Skeletal muscle tissue (tissue), 4 donors: Measurements from ENCODE around the gene MPHOSPH9. TPM values are rescaled to one million over a fixed set of nuclear protein-coding genes. Genes with fewer than 3 reads are reported as not detected.

Source experiments
- H3K27ac ChIP-seq: one replicate; pipeline ENCODE4 v1.7.0; 2013; ENCODE audit warnings: mild to moderate bottlenecking, low read depth, low read length, inconsistent platforms
- H3K27me3 ChIP-seq, 3 donors: one replicate each; pipeline ENCODE4 v1.7.0; 2013; ENCODE audit warnings: low read length in 3 of 3; ENCODE audit not compliant: control insufficient read depth in 3 of 3, insufficient read depth in 3 of 3
- H3K36me3 ChIP-seq, 3 donors: one replicate each; pipeline ENCODE4 v1.7.0; 2013; ENCODE audit warnings: low read length in 3 of 3; ENCODE audit not compliant: control insufficient read depth in 3 of 3, insufficient read depth in 3 of 3
- H3K4me1 ChIP-seq, 3 donors: one replicate each; pipeline ENCODE4 v1.7.0; 2013; ENCODE audit warnings: low read length in 3 of 3, mild to moderate bottlenecking in 3 of 3; ENCODE audit not compliant: control insufficient read depth in 3 of 3, insufficient read depth in 3 of 3
- H3K4me3 ChIP-seq, 3 donors: one replicate each; pipeline ENCODE4 v1.7.0; 2013; ENCODE audit warnings: low read length in 3 of 3
- H3K9ac ChIP-seq, 3 donors: one replicate each; pipeline ENCODE4 v1.7.0; 2013; ENCODE audit warnings: low read length in 3 of 3, mild to moderate bottlenecking in 3 of 3, moderate library complexity in 2 of 3, low read depth in 1 of 3
- H3K9me3 ChIP-seq, 3 donors: one replicate each; pipeline ENCODE4 v1.7.0; 2013; ENCODE audit warnings: low read length in 3 of 3; ENCODE audit not compliant: control insufficient read depth in 3 of 3
- total RNA-seq: library from RNA; depleted of rRNA; stranded (reverse); fragments of >200 nt; gene quantifications from one replicate; pipeline ENCODE4 v1.2.3, GENCODE V29; 2014
- donor health status: Osteomylitis.

Gene MPHOSPH9
- total RNA-seq, 1 donor from 2014 or later, result 44.9 TPM

DNA sequence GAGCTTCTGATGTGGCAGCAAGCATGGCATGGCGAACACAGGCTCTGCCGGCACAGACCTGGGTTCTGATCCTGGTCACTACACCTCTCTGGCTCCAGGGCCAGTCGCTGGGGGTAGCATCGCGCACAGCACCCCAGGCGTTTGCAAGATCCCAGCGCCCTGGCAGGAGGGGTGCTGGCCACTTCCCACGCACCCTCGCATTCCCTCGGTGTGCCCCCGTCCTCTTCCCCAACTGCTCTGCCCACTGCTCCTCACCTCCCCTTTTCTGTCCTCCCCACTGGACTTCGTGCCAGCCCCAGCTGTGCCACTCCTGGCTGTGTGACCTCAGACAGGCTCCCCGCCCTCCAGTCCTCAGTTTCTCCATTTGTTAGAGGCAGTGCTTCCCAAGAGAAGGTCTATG is 35.9 kb upstream of the MPHOSPH9 start:
- Histone ChIP-seq H3K36me3 (peaks cover 5 to 9% (median 6%) of the 10 kb centered on the region in 3 donors), H3K27ac (no peak overlapping the region), H3K4me3 (peak overlapping the region in 2 of 3 donors; percentile 6 to 48), H3K4me1 (peaks cover 30 to 38% (median 32%) of the 10 kb centered on the region in 3 donors), H3K9me3 (no peaks in the 10 kb centered on the region), H3K27me3 (no peaks in the 10 kb centered on the region), H3K9ac (peak overlapping the region in 2 of 3 donors; percentile 32 to 54)

DNA sequence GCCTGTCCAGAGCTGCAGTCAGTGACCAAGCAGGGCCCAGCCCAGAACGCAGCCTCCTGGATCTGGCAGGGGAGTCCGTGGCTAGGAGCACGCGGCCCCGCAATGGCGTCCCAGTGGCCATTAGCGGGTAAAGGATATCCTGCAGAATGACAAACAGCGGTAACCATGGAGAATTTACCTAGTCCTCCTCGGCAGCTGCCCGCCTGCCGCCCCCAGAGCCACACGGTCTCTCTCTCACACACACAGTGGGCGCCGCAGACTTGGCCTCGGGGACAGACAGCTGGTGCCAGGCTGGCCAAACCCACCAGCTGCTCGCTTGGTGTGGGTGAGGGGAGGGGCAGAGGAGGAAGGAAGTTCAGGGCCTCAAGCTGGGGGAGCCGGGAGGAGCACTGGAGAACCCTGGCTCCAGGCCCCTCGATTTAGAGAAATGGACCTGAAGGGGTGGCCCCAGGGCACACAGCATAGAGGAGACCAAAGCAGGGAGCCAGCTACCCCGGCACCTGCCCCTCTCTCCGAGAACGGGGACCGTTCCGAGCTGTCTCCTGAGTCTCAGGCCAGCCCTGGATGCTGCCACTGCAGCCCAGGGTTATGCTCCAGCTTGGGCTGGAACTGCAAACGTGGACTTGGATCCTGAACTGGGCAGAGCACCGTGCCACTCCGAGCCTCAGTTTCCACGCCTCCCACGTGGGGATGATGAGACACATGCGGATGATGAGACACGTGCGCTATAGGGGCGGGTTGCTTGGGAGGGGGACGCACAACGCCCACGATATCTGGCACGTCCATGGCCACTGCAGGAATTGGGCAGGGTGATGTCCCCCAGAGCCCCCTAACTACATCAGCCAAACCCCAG is 35.3 kb upstream of the MPHOSPH9 start:
- peaks cover 30 to 38% (median 32%) of the 10 kb centered on the region in 3 donors for H3K4me1 ChIP-seq
- H3K9ac ChIP-seq, result peak overlapping the region; percentile 32 to 57 (median 54)
- H3K27ac ChIP-seq, result peak overlapping the region; percentile 65
- no peaks in the 10 kb centered on the region for H3K27me3 ChIP-seq
- peak overlapping the region; percentile 48 to 60 (median 56) for H3K4me3 ChIP-seq
- no peaks in the 10 kb centered on the region for H3K9me3 ChIP-seq
- H3K36me3 ChIP-seq, result peaks cover 6 to 10% (median 8%) of the 10 kb centered on the region in 3 donors

DNA sequence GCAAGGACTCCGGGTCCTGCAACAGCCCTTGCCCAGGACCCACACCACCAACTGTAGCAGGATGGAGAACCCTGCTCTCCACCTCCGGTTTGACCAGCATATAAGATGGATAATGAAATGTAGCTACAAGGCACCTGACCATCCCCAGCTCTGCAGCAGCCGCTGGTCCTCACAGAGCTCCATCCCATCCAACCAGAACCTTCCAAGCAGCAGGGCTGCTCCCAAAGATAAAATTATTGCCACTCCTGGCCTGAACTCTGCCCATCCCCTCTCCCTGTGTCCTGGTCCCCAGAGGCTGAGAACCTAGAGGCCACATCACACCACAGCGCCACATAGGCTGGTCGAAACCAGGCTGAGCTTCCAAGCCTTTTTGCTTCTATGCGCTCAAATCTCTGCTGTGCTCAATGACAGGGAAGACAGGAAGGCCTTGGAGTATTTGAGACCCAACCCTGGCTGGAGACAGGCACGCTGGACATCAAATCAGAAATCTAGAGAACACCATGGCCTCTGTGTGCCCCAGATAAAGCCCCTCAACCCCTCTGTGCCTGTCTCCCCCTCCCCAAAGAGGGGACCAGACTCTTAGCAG is 34.5 kb upstream of the MPHOSPH9 start:
- Histone ChIP-seq H3K9ac (peak overlapping the region in 2 of 3 donors; percentile 32 to 57), H3K4me1 (peaks cover 29 to 38% (median 30%) of the 10 kb centered on the region in 3 donors), H3K4me3 (peak overlapping the region in 2 of 3 donors; percentile 56 to 60), H3K9me3 (no peaks in the 10 kb centered on the region), H3K36me3 (peaks cover 8 to 14% (median 9%) of the 10 kb centered on the region in 3 donors), H3K27me3 (no peaks in the 10 kb centered on the region), H3K27ac (peak overlapping the region; percentile 65)

DNA sequence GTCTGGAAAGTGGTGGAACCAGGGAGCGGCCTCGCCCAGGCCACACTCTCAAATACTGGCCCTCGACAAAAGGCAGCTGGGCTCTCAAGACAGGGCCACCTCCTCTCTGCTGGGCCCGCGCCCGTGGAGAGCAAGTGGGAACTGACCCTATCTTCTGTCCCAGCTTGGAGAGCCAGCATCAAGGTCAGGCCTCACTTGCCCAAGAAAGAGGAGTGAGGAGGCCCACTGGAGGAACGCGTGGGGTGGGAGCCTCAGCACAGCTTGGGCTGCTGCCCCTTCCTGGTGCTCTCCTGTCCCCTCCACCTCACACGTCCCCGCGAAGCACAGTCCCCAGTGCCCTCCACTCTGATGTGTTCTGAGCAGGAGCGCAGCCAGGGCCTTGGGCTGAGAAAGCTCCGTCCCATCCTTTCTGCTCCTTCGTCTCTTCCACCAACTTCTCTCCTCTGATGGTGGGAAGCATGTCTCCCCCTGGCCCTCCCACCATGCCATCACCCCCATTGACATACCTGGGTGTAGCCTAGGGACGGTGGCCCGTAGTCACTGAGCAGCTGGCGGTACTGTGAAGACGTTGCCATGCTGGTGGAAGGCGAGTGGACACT is 33.8 kb upstream of the MPHOSPH9 start:
- peaks cover 9 to 15% (median 9%) of the 10 kb centered on the region in 3 donors for H3K36me3 ChIP-seq
- peaks cover 25 to 34% (median 30%) of the 10 kb centered on the region in 3 donors for H3K4me1 ChIP-seq
- H3K27ac ChIP-seq, result no peak overlapping the region
- no peaks in the 10 kb centered on the region for H3K9me3 ChIP-seq
- H3K9ac ChIP-seq, result no peak overlapping the region
- H3K27me3 ChIP-seq, result no peaks in the 10 kb centered on the region
- no peak overlapping the region for H3K4me3 ChIP-seq

DNA sequence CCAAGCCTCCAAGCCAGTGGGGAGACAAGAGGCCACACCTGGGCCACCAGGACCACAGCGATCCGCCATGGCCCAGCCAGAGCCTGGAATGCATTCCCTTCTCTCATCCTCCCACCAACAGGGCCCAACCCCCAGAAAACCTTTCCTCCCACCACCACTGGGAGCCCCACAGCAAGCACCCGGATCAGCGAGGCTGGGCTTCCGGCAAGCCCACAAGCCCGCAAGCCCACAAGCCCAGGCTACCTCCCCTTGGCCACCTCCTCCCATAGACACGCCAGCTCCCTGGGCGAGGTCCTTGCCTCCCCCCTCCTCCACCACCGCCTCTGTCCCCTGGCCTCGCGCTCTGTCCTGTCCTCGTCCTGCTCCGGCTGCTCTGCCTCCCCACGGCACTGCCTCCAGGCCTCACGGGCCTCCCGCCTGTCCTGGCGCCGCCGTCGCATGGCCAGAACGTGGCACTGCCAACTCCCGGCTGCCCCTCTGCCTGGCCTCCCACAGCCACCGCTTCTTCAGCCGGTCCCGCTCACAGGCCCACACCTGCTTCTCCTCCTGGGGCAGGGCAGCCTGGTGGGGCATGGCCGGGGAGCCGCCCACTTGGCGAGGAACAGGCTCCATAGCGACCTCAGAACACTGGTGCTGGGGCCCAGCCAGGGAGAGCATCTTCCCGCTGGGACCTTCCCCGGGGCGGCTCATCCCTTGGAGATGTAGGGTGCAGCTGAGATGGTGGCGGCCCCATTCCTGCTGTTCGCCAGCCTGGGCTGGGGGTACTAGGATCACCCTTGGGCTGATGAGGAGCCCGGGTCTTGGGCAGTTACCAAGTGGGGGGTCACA is 33.1 kb upstream of the MPHOSPH9 start:
- Histone ChIP-seq H3K9ac (no peak overlapping the region), H3K4me3 (no peak overlapping the region), H3K36me3 (peaks cover 16 to 21% (median 16%) of the 10 kb centered on the region in 3 donors), H3K27me3 (no peaks in the 10 kb centered on the region), H3K4me1 (peaks cover 25 to 34% (median 30%) of the 10 kb centered on the region in 3 donors), H3K9me3 (no peaks in the 10 kb centered on the region), H3K27ac (no peak overlapping the region)

DNA sequence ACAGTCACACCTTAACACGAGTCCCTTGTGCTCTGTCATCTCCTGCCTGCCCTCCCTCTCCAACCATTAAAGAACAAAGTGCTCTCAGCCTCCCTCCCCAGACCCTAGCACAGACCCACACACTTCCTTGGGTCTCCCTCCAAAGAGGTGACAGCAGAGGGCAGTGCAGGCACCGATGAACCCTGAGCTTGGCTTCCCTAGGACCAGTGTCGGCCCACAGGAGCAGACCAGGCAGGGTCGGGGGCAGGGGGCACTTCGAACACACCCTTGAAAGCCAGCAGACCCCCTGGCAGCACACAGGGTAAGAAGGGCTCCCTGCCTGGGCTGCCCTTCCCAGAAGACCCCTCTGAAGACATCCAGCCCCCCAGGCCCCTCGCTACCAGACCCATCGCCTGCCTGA is 31.7 kb upstream of the MPHOSPH9 start:
- Histone ChIP-seq H3K36me3 (peaks cover 23 to 29% (median 25%) of the 10 kb centered on the region in 3 donors), H3K4me1 (peaks cover 17 to 24% (median 21%) of the 10 kb centered on the region in 3 donors), H3K27ac (no peak overlapping the region), H3K4me3 (no peak overlapping the region), H3K9me3 (no peaks in the 10 kb centered on the region), H3K9ac (no peak overlapping the region), H3K27me3 (no peaks in the 10 kb centered on the region)

DNA sequence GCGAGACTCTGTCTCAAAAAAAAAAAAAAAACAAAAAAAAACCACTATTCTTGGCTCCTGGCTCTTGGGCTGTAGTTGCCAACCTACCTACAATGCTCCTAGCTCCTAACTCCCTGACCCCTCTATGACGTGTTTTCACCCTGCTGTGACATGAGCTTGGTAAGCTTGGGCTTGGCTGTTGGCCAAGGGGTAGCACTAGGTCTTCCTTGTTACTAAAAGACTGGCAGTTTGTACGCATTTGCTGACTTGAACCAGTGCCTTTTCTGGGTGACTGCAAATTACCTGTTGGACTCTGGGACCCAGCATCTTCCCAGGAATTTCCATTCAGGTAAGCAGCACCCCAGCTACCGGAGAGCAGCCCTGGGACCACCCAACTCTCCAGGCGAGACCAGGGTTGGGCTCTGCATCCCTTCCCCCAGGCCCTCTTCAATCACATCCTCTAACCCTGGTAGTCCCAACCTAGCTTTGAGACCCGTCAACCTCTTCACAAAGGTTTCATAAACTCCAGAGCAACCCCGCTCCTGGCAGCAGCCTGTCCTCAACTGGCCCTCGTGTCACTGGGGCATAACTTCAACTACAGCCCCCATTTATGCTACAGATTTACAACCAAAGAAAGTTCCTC is 30.4 kb upstream of the MPHOSPH9 start:
- Histone ChIP-seq H3K27me3 (no peaks in the 10 kb centered on the region), H3K36me3 (peaks cover 29 to 35% (median 35%) of the 10 kb centered on the region in 3 donors), H3K4me1 (peaks cover 6 to 13% (median 10%) of the 10 kb centered on the region in 3 donors), H3K27ac (no peak overlapping the region), H3K4me3 (no peak overlapping the region), H3K9me3 (no peaks in the 10 kb centered on the region), H3K9ac (no peak overlapping the region)

DNA sequence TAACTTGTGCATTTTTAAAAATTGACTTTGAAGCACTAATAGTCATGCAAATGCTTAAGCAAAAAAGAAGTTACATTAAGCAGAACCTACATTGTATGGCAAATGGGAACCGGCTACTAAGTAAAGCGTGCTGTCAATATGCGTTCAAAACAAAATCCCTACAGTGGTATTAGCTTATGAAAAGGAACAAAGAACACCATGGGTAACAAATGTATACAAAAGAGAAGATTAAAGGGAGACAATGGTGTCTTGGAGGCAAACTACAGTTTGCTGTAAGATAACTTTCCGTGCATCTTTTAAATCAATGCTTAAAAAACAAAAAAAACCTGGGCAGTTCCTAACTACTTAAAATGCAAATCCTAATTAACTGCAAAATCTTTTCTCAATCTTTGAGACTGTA is 28.3 kb upstream of the MPHOSPH9 start:
- no peak overlapping the region for H3K9ac ChIP-seq
- no peak overlapping the region for H3K27ac ChIP-seq
- H3K4me1 ChIP-seq, result no peaks in the 10 kb centered on the region
- H3K9me3 ChIP-seq, result no peaks in the 10 kb centered on the region
- H3K4me3 ChIP-seq, result no peak overlapping the region
- no peaks in the 10 kb centered on the region for H3K27me3 ChIP-seq
- H3K36me3 ChIP-seq, result peaks cover 32 to 36% (median 35%) of the 10 kb centered on the region in 3 donors

DNA sequence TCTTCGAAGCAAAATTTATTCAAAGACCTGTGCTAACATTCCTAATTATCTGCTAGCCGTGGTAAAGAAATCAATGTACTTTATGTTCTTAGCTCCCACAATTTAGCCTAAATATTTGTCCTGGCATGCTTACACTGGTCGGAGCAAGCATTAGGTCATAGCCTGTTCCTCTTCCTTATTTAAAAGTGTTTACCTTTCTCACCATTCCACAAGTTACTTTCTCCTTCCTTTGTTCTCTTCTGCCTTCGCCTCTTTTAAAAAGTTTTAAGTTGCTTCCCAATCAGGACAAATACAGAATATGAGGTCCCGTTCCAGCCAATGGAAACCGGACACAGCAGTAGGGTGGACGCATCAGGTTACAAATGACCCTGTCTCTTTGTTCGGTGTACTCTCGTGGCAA is 27.1 kb upstream of the MPHOSPH9 start:
- Histone ChIP-seq H3K4me1 (peaks cover 0 to under 1% (median under 1%) of the 10 kb centered on the region in 3 donors), H3K4me3 (no peak overlapping the region), H3K9ac (no peak overlapping the region), H3K9me3 (no peaks in the 10 kb centered on the region), H3K36me3 (peaks cover 32 to 41% (median 37%) of the 10 kb centered on the region in 3 donors), H3K27me3 (no peaks in the 10 kb centered on the region), H3K27ac (no peak overlapping the region)
